Measurements from ENCODE around the gene CYP24A1.

The CYP24A1 gene

DNA sequence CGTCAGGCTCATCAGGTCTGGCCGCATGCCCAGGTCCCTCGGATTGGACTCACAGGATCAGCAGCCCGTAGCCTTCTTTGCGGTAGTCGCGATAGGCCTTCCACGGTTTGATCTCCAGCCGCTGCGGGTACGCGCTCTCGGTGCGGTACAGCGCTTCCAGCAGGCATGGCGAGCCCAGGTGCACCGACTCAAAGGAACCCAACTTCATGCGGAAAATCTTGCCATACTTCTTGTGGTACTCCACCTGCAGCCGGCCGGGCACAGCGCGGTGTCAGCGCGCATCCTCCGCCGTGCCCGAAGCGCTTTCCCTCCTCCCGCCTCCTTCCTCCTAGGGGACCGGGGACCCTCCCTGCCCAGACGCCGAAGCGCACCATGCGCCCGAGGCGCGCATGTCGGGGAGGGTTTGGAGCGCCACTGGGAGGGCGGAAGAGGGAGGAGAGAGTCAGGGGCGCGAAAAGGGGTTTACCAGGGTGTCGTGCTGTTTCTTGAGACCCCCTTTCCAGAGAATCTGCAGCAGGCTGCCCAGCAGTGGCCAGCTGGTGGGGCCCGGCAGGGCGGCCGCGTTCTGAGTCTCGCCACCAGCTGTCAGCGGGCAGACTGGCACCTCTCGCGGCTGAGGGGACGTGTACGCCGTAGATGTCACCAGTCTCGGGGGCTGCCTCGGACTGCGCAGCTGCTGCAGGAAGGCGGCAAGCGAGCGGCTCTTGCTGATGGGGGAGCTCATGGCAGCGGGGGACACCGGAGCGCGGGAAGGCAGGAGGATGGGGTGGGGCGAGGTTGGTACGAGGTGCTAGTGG, 732 bp downstream of the CYP24A1 start:
- no peak for DNase-seq (ENCODE audit: low read depth)

DNA sequence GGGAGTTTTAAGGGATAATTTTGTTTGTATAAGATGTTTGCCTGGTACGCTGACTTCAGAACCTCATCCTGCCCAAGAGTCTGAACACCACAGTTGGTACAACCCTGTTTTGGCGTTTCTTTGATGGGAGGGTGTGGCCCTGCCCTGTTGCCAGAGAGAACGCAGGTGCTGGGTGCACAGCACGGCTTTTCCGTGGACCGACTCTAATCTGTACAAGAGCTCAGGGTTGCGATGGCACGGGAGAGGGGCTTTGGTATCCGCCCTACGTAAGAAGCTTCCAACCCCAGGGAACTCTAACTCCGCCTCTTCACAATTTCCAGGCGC, 1.3 kb downstream of the CYP24A1 start:
- no peak for DNase-seq (ENCODE audit: low read depth)

GRCh38 chr20:54170963-54171362, 2.8 kb downstream of the CYP24A1 start:
- DNase-seq (ENCODE audit: low read depth): no peak

DNA sequence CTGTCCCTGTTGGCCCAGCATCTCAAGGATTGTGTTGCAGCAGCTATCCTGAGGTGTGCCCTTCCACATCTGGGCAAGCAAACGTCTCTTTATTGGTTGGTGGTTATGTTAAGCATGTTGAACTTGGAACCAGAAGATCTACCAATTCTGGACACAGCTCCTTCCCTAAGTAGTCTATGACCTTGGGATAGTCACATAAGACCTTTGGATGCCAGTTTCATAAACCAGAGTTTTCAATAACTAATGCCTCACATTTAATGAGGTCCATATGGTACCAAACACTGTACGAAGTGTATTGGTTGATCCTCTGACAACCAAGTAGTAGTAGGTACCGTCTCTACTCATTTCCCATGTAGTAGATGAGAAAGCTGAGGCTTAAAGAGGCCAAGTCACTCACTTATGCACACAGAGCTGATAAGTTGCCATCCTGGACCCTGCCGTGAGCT, 3.7 kb downstream of the CYP24A1 start:
- no peak for DNase-seq (ENCODE audit: low read depth)

GRCh38 chr20:54168961-54169862, 4.6 kb downstream of the CYP24A1 start:
- no peak for DNase-seq (ENCODE audit: low read depth)

DNA sequence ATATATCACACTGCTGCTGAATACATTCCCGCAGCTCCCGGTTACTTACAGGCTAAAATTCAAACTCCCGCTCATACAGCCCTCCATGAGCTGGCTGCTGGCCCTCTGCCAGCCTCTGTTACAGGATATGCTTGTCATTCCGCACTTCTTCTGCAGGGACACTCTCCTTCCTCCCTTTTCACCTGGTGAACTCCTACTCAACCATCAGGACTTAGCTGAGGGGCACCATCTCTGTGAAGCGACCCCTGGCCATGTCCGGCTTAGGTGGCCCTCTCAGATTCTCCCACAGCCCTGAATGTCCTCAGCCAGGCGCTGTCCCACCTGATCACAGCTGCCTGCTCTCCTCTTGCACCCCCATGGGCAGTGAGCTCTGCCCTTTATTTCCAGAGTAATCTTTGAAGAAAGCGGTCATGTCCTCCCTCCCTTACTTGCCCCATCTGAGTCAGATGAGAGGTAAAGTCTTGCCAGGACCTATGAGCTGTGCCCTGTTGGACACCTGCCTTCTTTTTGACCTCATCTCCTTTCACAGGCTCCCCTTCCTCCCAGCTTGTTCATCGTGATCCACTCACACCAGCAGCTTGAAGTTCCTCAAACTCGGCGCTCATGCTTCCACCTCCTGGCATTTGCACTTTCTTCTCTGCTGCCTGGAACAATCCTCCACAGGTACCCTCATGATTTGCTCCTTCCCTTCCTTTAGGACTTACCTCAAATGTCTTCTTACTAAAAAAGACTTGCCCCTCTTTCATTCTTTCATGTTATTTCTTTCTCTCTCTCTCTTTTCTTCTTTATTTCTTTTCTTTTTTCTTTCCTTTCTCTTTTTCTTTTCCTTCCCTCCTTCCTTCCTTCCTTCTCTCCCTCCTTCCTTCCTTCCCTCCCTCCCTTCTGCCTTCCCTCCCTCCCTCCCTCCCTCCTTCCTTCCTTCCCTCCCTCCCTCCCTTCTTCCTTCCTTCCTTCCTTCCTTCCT, 5.6 kb downstream of the CYP24A1 start:
- no peak for DNase-seq (ENCODE audit: low read depth)

DNA sequence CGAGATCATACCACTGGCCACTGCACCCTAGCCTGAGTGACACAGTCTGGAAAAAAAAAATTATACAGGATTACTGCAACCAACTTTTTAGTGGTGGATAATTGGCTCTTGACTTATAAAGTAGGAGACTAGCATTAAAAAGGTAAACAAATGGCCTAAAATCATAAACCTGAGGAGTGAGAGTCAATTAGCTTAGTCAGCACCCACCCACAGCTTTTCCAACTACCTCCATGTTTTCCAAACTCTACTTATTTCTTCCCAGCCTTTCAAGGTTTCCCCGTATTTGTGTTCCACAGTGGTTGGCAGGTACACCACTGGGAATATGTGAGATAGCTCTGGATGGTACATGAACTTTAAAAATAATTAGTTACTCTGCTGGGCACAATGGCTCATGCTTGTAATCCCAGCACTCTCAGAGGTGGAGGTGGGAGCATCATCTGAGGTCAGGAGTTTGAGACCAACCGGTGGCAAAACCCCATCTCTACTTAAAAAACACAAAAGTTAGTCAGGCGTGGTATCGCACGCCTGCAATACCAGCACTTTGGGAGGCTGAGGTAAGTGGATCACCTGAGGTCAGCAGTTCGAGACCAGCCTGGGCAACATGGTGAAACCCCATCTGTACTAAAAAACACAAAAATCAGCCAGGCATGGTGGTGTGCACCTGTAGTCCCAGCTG, 6.7 kb downstream of the CYP24A1 start:
- DNase-seq (ENCODE audit: low read depth): no peak

DNA sequence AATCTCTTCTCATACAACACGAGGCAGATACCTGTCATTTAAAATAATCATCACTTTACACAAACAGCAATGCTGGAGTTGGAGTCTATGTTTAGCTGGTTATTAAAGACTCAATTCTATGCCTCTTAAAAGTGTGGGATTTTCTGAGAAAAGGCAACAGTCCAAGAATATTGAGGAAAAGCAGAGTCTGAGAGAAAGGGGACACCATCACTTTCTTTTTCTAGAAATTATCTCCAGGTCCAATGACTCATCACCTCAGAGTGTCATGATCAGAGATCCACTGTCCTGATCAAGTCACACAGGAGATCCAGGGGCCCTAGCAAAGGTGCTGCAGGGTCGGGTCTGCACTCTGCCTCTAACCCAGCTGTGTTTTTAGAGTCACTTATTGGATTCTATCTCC, 8.0 kb downstream of the CYP24A1 start:
- no peak for DNase-seq (ENCODE audit: low read depth)

DNA sequence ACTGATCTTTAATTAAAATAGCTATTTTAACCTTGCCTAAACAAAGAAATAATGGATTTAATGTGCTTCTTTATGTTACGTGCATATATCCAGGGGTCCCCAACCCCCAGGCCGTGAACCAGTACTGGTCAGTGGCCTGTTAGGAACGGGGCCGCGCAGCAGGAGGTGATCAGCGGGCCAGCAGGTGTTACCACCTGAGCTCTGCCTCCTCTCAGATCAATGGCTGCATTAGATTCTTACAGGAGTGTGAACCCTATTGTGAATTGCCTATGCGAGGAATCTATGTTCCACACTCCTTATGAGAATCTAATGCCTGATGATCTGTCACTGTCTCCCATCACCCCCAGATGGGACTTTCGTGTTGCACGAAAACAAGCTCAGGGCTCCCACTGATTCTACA, 8.8 kb downstream of the CYP24A1 start:
- no peak for DNase-seq (ENCODE audit: low read depth)

GRCh38 chr20:54163402-54163801, 10.4 kb downstream of the CYP24A1 start:
- DNase-seq (ENCODE audit: low read depth): no peak

DNA sequence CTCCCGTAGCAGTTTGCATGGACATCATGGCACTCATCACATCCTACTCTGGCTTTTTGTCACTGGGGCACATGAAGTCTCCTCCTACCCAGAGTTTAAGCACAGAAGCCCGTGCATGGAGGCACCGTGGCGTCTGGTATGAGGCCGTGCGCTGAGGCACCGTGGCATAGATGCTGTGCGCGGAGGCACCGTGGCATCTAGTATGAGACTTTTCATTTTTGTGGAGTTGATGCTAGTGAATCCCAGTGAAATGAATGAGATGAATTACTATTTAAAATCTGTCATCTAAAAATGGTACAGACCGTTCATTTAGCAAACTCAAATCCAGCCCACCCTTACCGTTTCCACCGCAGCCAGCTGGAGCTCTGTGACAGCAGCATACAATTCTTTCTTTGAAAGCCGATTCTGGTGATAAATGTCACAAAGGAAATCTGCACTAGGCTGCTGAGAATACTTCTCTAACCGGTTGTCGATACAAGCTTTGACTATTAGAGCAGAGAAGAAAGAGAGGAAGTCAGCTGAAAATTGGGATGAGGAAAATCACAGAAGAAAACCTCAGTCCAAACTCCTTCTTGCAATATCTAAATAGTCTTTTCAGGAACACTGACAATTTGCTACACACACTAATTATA, 11.3 kb downstream of the CYP24A1 start:
- DNase-seq (ENCODE audit: low read depth): no peak

DNA sequence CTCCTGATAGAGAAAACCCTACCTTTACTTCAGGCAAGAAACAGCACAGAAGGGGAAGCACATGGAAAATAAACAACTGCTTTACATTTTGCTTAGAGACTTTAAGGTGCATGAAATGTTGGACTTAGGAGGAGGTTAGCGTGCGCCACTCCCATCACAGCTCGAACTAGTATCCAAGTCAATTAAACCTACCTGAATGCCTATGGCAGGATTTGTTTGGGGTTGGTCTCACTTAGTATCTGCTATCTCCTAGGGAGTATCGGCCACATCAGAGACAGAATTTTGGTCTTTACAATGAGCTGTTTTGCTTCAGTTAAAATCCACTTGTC, 12.0 kb downstream of the CYP24A1 start:
- DNase-seq (ENCODE audit: low read depth): no peak

- DNase-seq (ENCODE audit: low read depth): no peak
Observed at GRCh38 chr20:54161008-54161820, 12.6 kb downstream of the CYP24A1 start.

DNA sequence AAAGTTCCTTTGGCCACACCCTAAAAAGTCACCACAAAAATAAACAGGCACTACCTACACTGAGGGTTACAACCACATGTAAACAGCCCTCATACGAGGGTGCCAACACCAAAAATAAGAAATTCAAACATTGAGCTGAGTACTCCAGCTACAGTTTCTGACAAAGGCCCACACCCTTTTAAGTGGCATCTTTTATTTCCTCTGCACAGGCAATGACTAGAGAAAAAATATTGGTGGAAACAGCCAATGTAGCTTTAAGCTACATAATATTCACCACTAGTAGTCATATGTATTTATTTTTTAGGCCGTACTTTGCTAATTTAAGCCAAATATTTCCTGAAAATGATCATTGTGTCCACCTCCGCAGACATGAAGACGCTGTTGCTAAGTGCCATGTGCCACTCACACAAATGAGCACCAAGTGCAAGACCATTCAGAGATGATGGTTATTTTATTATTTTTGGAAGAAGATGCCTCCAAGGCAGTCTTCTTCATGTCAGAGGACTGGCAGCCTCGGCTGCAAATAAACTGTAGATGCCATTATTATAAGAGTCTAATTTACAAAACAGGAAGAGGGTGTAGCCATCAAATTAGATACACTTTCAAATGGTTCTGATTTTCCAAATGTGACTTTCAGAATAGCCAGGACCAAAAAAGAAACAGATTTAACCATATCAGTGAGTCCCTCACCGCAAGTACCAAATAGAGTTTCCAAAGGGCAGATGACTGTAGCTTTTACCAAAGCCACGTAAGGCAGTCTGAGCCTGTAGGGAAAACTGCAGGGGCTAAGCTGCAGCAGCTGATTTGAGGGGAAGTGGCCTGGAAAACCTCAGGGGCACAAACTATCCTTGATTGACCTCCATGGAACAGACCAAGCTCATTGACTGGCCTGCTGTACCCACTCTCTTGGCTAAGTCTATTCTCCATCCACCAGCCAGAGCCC, 13.4 kb downstream of the CYP24A1 start:
- no peak for DNase-seq (ENCODE audit: low read depth)

- DNase-seq (ENCODE audit: low read depth): no peak
Observed at GRCh38 chr20:54158856-54159418, 14.8 kb downstream of the CYP24A1 start.

GRCh38 chr20:54158226-54158625, 15.6 kb downstream of the CYP24A1 start:
- no peak for DNase-seq (ENCODE audit: low read depth)

- DNase-seq (ENCODE audit: low read depth): no peak
Observed at GRCh38 chr20:54156981-54157835, 16.6 kb downstream of the CYP24A1 start.

GRCh38 chr20:54156522-54156921, 17.3 kb downstream of the CYP24A1 start:
- no peak for DNase-seq (ENCODE audit: low read depth)

All from stimulated activated CD8-positive, alpha-beta memory T cell treated with anti-CD3 and anti-CD28 coated beads, Interleukin-15, amount 100 ng/mL, for 1 hour (primary cell).